GM23338 (cell line): ENCODE results near the gene NPAS2. TPM values are rescaled to one million over a fixed set of nuclear protein-coding genes. Genes with fewer than 3 reads are reported as not detected.

Source experiments
- ATAC-seq: fragments of 200-7000 bp; cut with Tn5 transposase; 3 replicates; pipeline ENCODE4 v1.9.1; 2020
- DNase-seq: peaks from one replicate; pipeline ENCODE4 v3.0.0-alpha.2; 2015; ENCODE audit warnings: low spot score
- H2AFZ ChIP-seq: fragments of 200-600 bp; sonication (generic); 2 replicates; pipeline ENCODE4 v1.8.0; 2016; ENCODE audit warnings: antibody characterized with exemption, mild to moderate bottlenecking, moderate library complexity
- H3F3A ChIP-seq: fragments of 200-600 bp; sonication (generic); replicated peaks from 2 replicates; pipeline ENCODE4 v1.8.0; 2017; ENCODE audit warnings: antibody characterized with exemption, mixed run types, low read depth
- H3K27ac ChIP-seq: fragments of 200-600 bp; sonication (generic); 2 replicates; pipeline ENCODE4 v1.6.1; 2016; ENCODE audit warnings: low read depth
- H3K27me3 ChIP-seq: fragments of 200-600 bp; sonication (generic); 2 replicates; pipeline ENCODE4 v1.8.0; 2016; ENCODE audit warnings: mild to moderate bottlenecking, mixed run types, moderate library complexity; ENCODE audit not compliant: insufficient read depth
- H3K36me3 ChIP-seq: fragments of 200-600 bp; sonication (generic); 2 replicates; pipeline ENCODE4 v1.8.0; 2016; ENCODE audit warnings: mild to moderate bottlenecking; ENCODE audit not compliant: insufficient read depth
- H3K4me1 ChIP-seq: fragments of 200-600 bp; sonication (generic); 2 replicates; pipeline ENCODE4 v1.8.0; 2016; ENCODE audit warnings: mild to moderate bottlenecking, moderate library complexity; ENCODE audit not compliant: insufficient read depth
- H3K4me2 ChIP-seq: fragments of 200-600 bp; sonication (generic); 2 replicates; pipeline ENCODE4 v1.7.1; 2017; ENCODE audit warnings: mixed run types
- H3K4me3 ChIP-seq: fragments of 200-600 bp; sonication (generic); 2 replicates; pipeline ENCODE4 v1.6.1; 2016; ENCODE audit warnings: mixed run types
- H3K79me2 ChIP-seq: fragments of 200-600 bp; sonication (generic); replicated peaks from 2 replicates; pipeline ENCODE4 v1.8.0; 2017; ENCODE audit warnings: mild to moderate bottlenecking; ENCODE audit not compliant: insufficient read depth
- H3K9me2 ChIP-seq: fragments of 200-600 bp; sonication (generic); 2 replicates; pipeline ENCODE4 v1.8.0; 2017; ENCODE audit not compliant: insufficient read depth
- H4K20me1 ChIP-seq: fragments of 200-600 bp; sonication (generic); replicated peaks from 2 replicates; pipeline ENCODE4 v1.8.0; 2017; ENCODE audit warnings: mild to moderate bottlenecking; ENCODE audit not compliant: insufficient read depth
- H3K27ac Mint-ChIP-seq: 2 replicates; pipeline ENCODE4 v1.8.0; 2020; ENCODE audit warnings: inconsistent platforms, mild to moderate bottlenecking, moderate library complexity, mixed read lengths
- H3K27me3 Mint-ChIP-seq: 3 replicates; pipeline ENCODE4 v1.8.0; 2022; ENCODE audit warnings: low read depth, mild to moderate bottlenecking, moderate library complexity, mixed read lengths, inconsistent platforms; ENCODE audit not compliant: insufficient read depth, poor library complexity
- H3K36me3 Mint-ChIP-seq: 3 replicates; pipeline ENCODE4 v1.8.0; 2021; ENCODE audit warnings: low read depth, mild to moderate bottlenecking, inconsistent platforms, moderate library complexity, mixed read lengths
- H3K4me1 Mint-ChIP-seq: 3 replicates; pipeline ENCODE4 v1.8.0; 2020; ENCODE audit warnings: mild to moderate bottlenecking, inconsistent platforms, mixed read lengths
- H3K4me3 Mint-ChIP-seq: 3 replicates; pipeline ENCODE4 v1.8.0; 2021; ENCODE audit warnings: moderate library complexity, mild to moderate bottlenecking, inconsistent platforms, mixed read lengths
- H3K9me3 Mint-ChIP-seq: 3 replicates; pipeline ENCODE4 v1.8.0; 2020; ENCODE audit warnings: moderate library complexity, mild to moderate bottlenecking, inconsistent platforms, mixed read lengths
- CREB1 ChIP-seq: fragments of 250-450 bp; sonication (Bioruptor Pico); IDR thresholded peaks from 2 replicates; pipeline ENCODE4 v1.5.0; 2020; ENCODE audit warnings: low read depth, mild to moderate bottlenecking, moderate library complexity
- CTCF ChIP-seq, 2 experiments: fragments of 200-600 bp in 1 of 2; sonication (generic) in 1 of 2; conservative IDR thresholded peaks; 2 replicates each; pipeline versions ENCODE4 v1.5.1 to v1.6.1; 2016 to 2017; ENCODE audit warnings: antibody characterized with exemption in 2 of 2, low read depth in 2 of 2, mild to moderate bottlenecking in 2 of 2, moderate library complexity in 1 of 2
- EZH2 ChIP-seq: fragments of 200-600 bp; sonication (generic); IDR thresholded peaks from one replicate; pipeline ENCODE4 v1.8.0; 2017; ENCODE audit warnings: antibody characterized with exemption, mild to moderate bottlenecking, low read depth; ENCODE audit not compliant: unreplicated experiment
- EZH2phosphoT487 ChIP-seq: fragments of 200-600 bp; sonication (generic); IDR thresholded peaks from one replicate; pipeline ENCODE4 v1.8.1; 2018; ENCODE audit warnings: antibody characterized with exemption; ENCODE audit not compliant: unreplicated experiment
- NANOG ChIP-seq: IDR thresholded peaks from 2 replicates; pipeline ENCODE4 v1.6.1; 2016; ENCODE audit warnings: antibody characterized with exemption, borderline replicate concordance
- STAT1 ChIP-seq: IDR thresholded peaks from one replicate; pipeline ENCODE4 v1.6.1; 2016; ENCODE audit warnings: antibody characterized with exemption; ENCODE audit not compliant: unreplicated experiment
- ZNF114 ChIP-seq: fragments of 250-450 bp; sonication (Bioruptor Pico); IDR thresholded peaks from 2 replicates; pipeline ENCODE4 v1.5.0; 2020; ENCODE audit warnings: mild to moderate bottlenecking, moderate library complexity
- ZNF331 ChIP-seq: fragments of 250-450 bp; sonication (Bioruptor Pico); IDR thresholded peaks from 2 replicates; pipeline ENCODE4 v1.5.0; 2020; ENCODE audit warnings: low read depth, mild to moderate bottlenecking, moderate library complexity
- polyA plus RNA-seq: library from polyadenylated mRNA; unstranded; fragments of >200 nt; fragmentation: Nextera tagmentation; extraction: Ambion mirVana; gene quantifications from 2 replicates; pipeline ENCODE4 v1.2.1, GENCODE V29; 2016
- total RNA-seq: library from RNA; depleted of rRNA; stranded (reverse); fragments of >200 nt; shearing (Covaris generic); gene quantifications from 2 replicates; pipeline ENCODE4 v1.2.3, GENCODE V29; 2014
- TF ChIP-seq, protein P1 (sequence below): IDR thresholded peaks from one replicate; pipeline ENCODE4 v1.6.1; 2018; ENCODE audit warnings: antibody characterized with exemption; ENCODE audit not compliant: unreplicated experiment

NPAS2 gene
- total and polyA plus RNA-seq, 2 experiments from 2014 or later, result 0.56 to 1.1 TPM

DNA sequence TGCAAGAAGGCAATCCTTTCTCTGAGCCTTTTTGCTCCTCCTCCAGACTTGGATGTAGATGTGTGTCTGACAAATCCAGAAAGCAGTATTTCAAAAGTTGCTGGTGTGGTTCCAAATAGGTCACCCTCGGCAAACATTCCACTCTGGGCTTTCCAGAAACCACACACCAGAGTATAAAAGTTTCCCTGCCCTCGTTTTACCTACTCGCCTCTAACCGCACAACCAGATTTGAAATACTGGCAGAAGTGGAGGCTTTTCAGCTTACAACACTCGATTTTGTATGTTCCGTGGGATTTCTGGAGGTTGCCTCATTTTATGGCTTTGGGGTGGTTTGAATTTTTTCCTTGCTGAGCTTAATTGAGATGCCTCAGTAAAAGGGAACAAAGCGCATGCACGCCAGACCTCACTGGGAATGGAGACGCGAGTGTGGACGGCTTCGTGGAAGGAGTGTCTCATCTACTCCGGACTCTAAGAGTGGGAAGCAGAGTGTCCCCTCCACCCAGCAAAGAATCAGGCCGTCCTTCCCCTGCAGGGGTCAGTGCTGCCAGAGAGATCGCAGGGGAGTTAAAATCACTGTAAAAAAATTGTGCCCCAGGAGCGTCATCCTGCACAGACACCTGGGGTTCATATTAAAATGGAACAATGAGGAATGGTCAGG, 138.2 kb downstream of the NPAS2 start:
- Mint-ChIP-seq H3K27ac (no peak overlapping the region), H3K4me3 (no peak overlapping the region), H3K4me1 (peaks cover 9% of the 10 kb centered on the region), H3K36me3 (no peaks in the 10 kb centered on the region), H3K27me3 (peaks cover 4% of the 10 kb centered on the region), H3K9me3 (no peaks in the 10 kb centered on the region)
- TF ChIP-seq CTCF (conservative IDR thresholded peaks at IDR 0.05; ENCODE audit: low read depth in 2 of 2) (peak in 1 of 2 experiments; percentile 30; a peak in 1 of 4 replicates), STAT1 (no peak)
- Histone ChIP-seq H3K79me2 (no peaks in the 10 kb centered on the region), H3K9me2 (no peaks in the 10 kb centered on the region), H3K4me2 (no peak overlapping the region), H2AFZ (no peak overlapping the region), H3K36me3 (no peaks in the 10 kb centered on the region), H3K4me3 (no peak overlapping the region), H3K27ac (no peak overlapping the region), H3K4me1 (no peaks in the 10 kb centered on the region), H3F3A (no peaks in the 10 kb centered on the region), H4K20me1 (no peaks in the 10 kb centered on the region), H3K27me3 (no peaks in the 10 kb centered on the region)
- no peak for ATAC-seq
- no peak for DNase-seq

- Mint-ChIP-seq H3K27ac (no peak overlapping the region), H3K9me3 (no peaks in the 10 kb centered on the region), H3K4me1 (peaks cover 3% of the 10 kb centered on the region; the same call in 2 of the 3 replicates), H3K27me3 (peaks cover 4% of the 10 kb centered on the region), H3K4me3 (no peak overlapping the region), H3K36me3 (no peaks in the 10 kb centered on the region)
- Histone ChIP-seq H2AFZ (no peak overlapping the region), H3K36me3 (no peaks in the 10 kb centered on the region), H3K27ac (no peak overlapping the region), H3K4me1 (no peaks in the 10 kb centered on the region), H4K20me1 (no peaks in the 10 kb centered on the region), H3K79me2 (no peaks in the 10 kb centered on the region), H3K4me3 (no peak overlapping the region), H3F3A (no peaks in the 10 kb centered on the region), H3K27me3 (no peaks in the 10 kb centered on the region), H3K9me2 (no peaks in the 10 kb centered on the region), H3K4me2 (no peak overlapping the region)
- ATAC-seq, result no peak
- DNase-seq, result no peak
- TF ChIP-seq NANOG (no peak), STAT1 (no peak), ZNF114 (CRISPR knock-in tag) (no peak), CREB1 (no peak), ZNF331 (CRISPR knock-in tag) (no peak), EZH2phosphoT487 (no peak), EZH2 (no peak)
- TF ChIP-seq, protein P1, sequence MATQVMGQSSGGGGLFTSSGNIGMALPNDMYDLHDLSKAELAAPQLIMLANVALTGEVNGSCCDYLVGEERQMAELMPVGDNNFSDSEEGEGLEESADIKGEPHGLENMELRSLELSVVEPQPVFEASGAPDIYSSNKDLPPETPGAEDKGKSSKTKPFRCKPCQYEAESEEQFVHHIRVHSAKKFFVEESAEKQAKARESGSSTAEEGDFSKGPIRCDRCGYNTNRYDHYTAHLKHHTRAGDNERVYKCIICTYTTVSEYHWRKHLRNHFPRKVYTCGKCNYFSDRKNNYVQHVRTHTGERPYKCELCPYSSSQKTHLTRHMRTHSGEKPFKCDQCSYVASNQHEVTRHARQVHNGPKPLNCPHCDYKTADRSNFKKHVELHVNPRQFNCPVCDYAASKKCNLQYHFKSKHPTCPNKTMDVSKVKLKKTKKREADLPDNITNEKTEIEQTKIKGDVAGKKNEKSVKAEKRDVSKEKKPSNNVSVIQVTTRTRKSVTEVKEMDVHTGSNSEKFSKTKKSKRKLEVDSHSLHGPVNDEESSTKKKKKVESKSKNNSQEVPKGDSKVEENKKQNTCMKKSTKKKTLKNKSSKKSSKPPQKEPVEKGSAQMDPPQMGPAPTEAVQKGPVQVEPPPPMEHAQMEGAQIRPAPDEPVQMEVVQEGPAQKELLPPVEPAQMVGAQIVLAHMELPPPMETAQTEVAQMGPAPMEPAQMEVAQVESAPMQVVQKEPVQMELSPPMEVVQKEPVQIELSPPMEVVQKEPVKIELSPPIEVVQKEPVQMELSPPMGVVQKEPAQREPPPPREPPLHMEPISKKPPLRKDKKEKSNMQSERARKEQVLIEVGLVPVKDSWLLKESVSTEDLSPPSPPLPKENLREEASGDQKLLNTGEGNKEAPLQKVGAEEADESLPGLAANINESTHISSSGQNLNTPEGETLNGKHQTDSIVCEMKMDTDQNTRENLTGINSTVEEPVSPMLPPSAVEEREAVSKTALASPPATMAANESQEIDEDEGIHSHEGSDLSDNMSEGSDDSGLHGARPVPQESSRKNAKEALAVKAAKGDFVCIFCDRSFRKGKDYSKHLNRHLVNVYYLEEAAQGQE, result no peak
These were observed 139.4 kb downstream of the NPAS2 start for GRCh38 chr2:100959225-100959880.
